GM23338 (cell line): ENCODE results near the gene DNAH6. TPM values are rescaled to one million over a fixed set of nuclear protein-coding genes. Genes with fewer than 3 reads are reported as not detected.

Source experiments
- CREB1 ChIP-seq: fragments of 250-450 bp; sonication (Bioruptor Pico); IDR thresholded peaks from 2 replicates; pipeline ENCODE4 v1.5.0; 2020; ENCODE audit warnings: low read depth, mild to moderate bottlenecking, moderate library complexity
- EZH2 ChIP-seq: fragments of 200-600 bp; sonication (generic); IDR thresholded peaks from one replicate; pipeline ENCODE4 v1.8.0; 2017; ENCODE audit warnings: antibody characterized with exemption, mild to moderate bottlenecking, low read depth; ENCODE audit not compliant: unreplicated experiment
- EZH2phosphoT487 ChIP-seq: fragments of 200-600 bp; sonication (generic); IDR thresholded peaks from one replicate; pipeline ENCODE4 v1.8.1; 2018; ENCODE audit warnings: antibody characterized with exemption; ENCODE audit not compliant: unreplicated experiment
- NANOG ChIP-seq: IDR thresholded peaks from 2 replicates; pipeline ENCODE4 v1.6.1; 2016; ENCODE audit warnings: antibody characterized with exemption, borderline replicate concordance
- STAT1 ChIP-seq: IDR thresholded peaks from one replicate; pipeline ENCODE4 v1.6.1; 2016; ENCODE audit warnings: antibody characterized with exemption; ENCODE audit not compliant: unreplicated experiment
- ZNF114 ChIP-seq: fragments of 250-450 bp; sonication (Bioruptor Pico); IDR thresholded peaks from 2 replicates; pipeline ENCODE4 v1.5.0; 2020; ENCODE audit warnings: mild to moderate bottlenecking, moderate library complexity
- ZNF331 ChIP-seq: fragments of 250-450 bp; sonication (Bioruptor Pico); IDR thresholded peaks from 2 replicates; pipeline ENCODE4 v1.5.0; 2020; ENCODE audit warnings: low read depth, mild to moderate bottlenecking, moderate library complexity
- polyA plus RNA-seq: library from polyadenylated mRNA; unstranded; fragments of >200 nt; fragmentation: Nextera tagmentation; extraction: Ambion mirVana; gene quantifications from 2 replicates; pipeline ENCODE4 v1.2.1, GENCODE V29; 2016
- total RNA-seq: library from RNA; depleted of rRNA; stranded (reverse); fragments of >200 nt; shearing (Covaris generic); gene quantifications from 2 replicates; pipeline ENCODE4 v1.2.3, GENCODE V29; 2014
- TF ChIP-seq, protein P1 (sequence below): fragments of 250-450 bp; sonication (Bioruptor Pico); IDR thresholded peaks from 2 replicates; pipeline ENCODE4 v1.5.0; 2020; ENCODE audit warnings: mild to moderate bottlenecking, moderate library complexity
- TF ChIP-seq, protein P2 (sequence below): IDR thresholded peaks from 2 replicates; pipeline ENCODE4 v1.6.1; 2016; ENCODE audit warnings: antibody characterized with exemption
- TF ChIP-seq, protein P3 (sequence below): IDR thresholded peaks from one replicate; pipeline ENCODE4 v1.6.1; 2018; ENCODE audit warnings: antibody characterized with exemption; ENCODE audit not compliant: unreplicated experiment

DNAH6 gene
- total and polyA plus RNA-seq, 2 experiments from 2014 or later = 0.27 to 0.31 TPM

DNA sequence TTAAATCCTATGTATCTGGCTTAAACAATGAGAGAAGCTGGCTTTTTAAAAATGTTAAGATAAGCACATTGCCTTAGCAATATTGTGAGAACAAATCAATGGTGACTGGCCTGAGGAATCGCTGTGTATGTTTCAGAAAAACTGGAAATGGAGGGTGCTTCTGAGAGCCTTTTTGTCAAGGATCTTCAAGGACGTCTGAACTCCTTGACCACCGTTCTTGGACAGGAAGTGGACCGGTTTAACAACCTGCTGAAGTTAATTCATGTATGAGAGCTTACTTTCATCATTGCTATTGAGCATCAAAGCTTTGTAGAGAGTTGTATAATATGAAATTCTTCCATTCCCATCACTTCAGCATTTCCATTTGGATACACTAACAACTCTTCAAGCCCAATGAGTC lies 292.0 kb downstream of the DNAH6 start (continued):
- TF ChIP-seq, protein P1, sequence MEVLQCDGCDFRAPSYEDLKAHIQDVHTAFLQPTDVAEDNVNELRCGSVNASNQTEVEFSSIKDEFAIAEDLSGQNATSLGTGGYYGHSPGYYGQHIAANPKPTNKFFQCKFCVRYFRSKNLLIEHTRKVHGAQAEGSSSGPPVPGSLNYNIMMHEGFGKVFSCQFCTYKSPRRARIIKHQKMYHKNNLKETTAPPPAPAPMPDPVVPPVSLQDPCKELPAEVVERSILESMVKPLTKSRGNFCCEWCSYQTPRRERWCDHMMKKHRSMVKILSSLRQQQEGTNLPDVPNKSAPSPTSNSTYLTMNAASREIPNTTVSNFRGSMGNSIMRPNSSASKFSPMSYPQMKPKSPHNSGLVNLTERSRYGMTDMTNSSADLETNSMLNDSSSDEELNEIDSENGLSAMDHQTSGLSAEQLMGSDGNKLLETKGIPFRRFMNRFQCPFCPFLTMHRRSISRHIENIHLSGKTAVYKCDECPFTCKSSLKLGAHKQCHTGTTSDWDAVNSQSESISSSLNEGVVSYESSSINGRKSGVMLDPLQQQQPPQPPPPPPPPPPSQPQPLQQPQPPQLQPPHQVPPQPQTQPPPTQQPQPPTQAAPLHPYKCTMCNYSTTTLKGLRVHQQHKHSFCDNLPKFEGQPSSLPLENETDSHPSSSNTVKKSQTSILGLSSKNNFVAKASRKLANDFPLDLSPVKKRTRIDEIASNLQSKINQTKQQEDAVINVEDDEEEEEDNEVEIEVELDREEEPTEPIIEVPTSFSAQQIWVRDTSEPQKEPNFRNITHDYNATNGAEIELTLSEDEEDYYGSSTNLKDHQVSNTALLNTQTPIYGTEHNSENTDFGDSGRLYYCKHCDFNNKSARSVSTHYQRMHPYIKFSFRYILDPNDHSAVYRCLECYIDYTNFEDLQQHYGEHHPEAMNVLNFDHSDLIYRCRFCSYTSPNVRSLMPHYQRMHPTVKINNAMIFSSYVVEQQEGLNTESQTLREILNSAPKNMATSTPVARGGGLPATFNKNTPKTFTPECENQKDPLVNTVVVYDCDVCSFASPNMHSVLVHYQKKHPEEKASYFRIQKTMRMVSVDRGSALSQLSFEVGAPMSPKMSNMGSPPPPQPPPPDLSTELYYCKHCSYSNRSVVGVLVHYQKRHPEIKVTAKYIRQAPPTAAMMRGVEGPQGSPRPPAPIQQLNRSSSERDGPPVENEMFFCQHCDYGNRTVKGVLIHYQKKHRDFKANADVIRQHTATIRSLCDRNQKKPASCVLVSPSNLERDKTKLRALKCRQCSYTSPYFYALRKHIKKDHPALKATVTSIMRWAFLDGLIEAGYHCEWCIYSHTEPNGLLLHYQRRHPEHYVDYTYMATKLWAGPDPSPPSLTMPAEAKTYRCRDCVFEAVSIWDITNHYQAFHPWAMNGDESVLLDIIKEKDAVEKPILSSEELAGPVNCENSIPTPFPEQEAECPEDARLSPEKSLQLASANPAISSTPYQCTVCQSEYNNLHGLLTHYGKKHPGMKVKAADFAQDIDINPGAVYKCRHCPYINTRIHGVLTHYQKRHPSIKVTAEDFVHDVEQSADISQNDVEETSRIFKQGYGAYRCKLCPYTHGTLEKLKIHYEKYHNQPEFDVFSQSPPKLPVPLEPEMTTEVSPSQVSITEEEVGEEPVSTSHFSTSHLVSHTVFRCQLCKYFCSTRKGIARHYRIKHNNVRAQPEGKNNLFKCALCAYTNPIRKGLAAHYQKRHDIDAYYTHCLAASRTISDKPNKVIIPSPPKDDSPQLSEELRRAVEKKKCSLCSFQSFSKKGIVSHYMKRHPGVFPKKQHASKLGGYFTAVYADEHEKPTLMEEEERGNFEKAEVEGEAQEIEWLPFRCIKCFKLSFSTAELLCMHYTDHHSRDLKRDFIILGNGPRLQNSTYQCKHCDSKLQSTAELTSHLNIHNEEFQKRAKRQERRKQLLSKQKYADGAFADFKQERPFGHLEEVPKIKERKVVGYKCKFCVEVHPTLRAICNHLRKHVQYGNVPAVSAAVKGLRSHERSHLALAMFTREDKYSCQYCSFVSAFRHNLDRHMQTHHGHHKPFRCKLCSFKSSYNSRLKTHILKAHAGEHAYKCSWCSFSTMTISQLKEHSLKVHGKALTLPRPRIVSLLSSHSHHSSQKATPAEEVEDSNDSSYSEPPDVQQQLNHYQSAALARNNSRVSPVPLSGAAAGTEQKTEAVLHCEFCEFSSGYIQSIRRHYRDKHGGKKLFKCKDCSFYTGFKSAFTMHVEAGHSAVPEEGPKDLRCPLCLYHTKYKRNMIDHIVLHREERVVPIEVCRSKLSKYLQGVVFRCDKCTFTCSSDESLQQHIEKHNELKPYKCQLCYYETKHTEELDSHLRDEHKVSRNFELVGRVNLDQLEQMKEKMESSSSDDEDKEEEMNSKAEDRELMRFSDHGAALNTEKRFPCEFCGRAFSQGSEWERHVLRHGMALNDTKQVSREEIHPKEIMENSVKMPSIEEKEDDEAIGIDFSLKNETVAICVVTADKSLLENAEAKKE (CRISPR knock-in tag) = no peak
- TF ChIP-seq ZNF114 (CRISPR knock-in tag) = no peak
- no peak for TF ChIP-seq CREB1 (CRISPR knock-in tag)
- no peak for TF ChIP-seq NANOG
- TF ChIP-seq, protein P2, sequence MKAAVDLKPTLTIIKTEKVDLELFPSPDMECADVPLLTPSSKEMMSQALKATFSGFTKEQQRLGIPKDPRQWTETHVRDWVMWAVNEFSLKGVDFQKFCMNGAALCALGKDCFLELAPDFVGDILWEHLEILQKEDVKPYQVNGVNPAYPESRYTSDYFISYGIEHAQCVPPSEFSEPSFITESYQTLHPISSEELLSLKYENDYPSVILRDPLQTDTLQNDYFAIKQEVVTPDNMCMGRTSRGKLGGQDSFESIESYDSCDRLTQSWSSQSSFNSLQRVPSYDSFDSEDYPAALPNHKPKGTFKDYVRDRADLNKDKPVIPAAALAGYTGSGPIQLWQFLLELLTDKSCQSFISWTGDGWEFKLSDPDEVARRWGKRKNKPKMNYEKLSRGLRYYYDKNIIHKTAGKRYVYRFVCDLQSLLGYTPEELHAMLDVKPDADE = no peak
- TF ChIP-seq STAT1 = no peak
- TF ChIP-seq, protein P3, sequence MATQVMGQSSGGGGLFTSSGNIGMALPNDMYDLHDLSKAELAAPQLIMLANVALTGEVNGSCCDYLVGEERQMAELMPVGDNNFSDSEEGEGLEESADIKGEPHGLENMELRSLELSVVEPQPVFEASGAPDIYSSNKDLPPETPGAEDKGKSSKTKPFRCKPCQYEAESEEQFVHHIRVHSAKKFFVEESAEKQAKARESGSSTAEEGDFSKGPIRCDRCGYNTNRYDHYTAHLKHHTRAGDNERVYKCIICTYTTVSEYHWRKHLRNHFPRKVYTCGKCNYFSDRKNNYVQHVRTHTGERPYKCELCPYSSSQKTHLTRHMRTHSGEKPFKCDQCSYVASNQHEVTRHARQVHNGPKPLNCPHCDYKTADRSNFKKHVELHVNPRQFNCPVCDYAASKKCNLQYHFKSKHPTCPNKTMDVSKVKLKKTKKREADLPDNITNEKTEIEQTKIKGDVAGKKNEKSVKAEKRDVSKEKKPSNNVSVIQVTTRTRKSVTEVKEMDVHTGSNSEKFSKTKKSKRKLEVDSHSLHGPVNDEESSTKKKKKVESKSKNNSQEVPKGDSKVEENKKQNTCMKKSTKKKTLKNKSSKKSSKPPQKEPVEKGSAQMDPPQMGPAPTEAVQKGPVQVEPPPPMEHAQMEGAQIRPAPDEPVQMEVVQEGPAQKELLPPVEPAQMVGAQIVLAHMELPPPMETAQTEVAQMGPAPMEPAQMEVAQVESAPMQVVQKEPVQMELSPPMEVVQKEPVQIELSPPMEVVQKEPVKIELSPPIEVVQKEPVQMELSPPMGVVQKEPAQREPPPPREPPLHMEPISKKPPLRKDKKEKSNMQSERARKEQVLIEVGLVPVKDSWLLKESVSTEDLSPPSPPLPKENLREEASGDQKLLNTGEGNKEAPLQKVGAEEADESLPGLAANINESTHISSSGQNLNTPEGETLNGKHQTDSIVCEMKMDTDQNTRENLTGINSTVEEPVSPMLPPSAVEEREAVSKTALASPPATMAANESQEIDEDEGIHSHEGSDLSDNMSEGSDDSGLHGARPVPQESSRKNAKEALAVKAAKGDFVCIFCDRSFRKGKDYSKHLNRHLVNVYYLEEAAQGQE = no peak
- TF ChIP-seq EZH2phosphoT487 = no peak
- no peak for TF ChIP-seq ZNF331 (CRISPR knock-in tag)
- no peak for TF ChIP-seq EZH2
